MM.1S (cell line): ENCODE measurements around the gene PDGFD.

Experiments
- DNase-seq: peaks from one replicate; pipeline ENCODE4 v3.0.0-alpha.2; 2015
- H2AFZ ChIP-seq: fragments of 300-600 bp; sonication (generic); 2 replicates; pipeline ENCODE4 v1.6.0; 2016; ENCODE audit warnings: antibody characterized with exemption, low read length
- H3F3A ChIP-seq: fragments of 300-600 bp; sonication (generic); 2 replicates; pipeline ENCODE4 v1.6.1; 2016; ENCODE audit warnings: mild to moderate bottlenecking, antibody characterized with exemption, low read length, moderate library complexity, mixed read lengths; ENCODE audit not compliant: insufficient read depth
- H3K27ac ChIP-seq: fragments of 300-600 bp; sonication (generic); 2 replicates; pipeline ENCODE4 v1.5.1; 2016; ENCODE audit warnings: mild to moderate bottlenecking, low read length
- H3K27me3 ChIP-seq: fragments of 300-600 bp; sonication (generic); replicated peaks from 2 replicates; pipeline ENCODE4 v1.6.0; 2016; ENCODE audit warnings: low read length; ENCODE audit not compliant: insufficient read depth
- H3K36me3 ChIP-seq: fragments of 300-600 bp; sonication (generic); replicated peaks from 2 replicates; pipeline ENCODE4 v1.6.1; 2016; ENCODE audit warnings: mild to moderate bottlenecking, low read length, mixed read lengths; ENCODE audit not compliant: insufficient read depth
- H3K4me1 ChIP-seq: fragments of 300-600 bp; sonication (generic); 2 replicates; pipeline ENCODE4 v1.6.1; 2016; ENCODE audit warnings: low read length, mixed read lengths
- H3K4me2 ChIP-seq: fragments of 300-600 bp; sonication (generic); 2 replicates; pipeline ENCODE4 v1.6.0; 2016; ENCODE audit warnings: low read depth, low read length
- H3K4me3 ChIP-seq: fragments of 300-600 bp; sonication (generic); 2 replicates; pipeline ENCODE4 v1.5.1; 2016; ENCODE audit warnings: low read length, mixed read lengths
- H3K79me2 ChIP-seq: fragments of 300-600 bp; sonication (generic); 2 replicates; pipeline ENCODE4 v1.6.1; 2016; ENCODE audit warnings: mixed run types, low read length, mixed read lengths
- H3K9ac ChIP-seq: fragments of 300-600 bp; sonication (generic); 2 replicates; pipeline ENCODE4 v1.6.1; 2016; ENCODE audit warnings: low read length, mixed read lengths
- H3K9me2 ChIP-seq: fragments of 300-600 bp; sonication (generic); replicated peaks from 2 replicates; pipeline ENCODE4 v1.6.1; 2016; ENCODE audit warnings: mild to moderate bottlenecking, low read length, mixed read lengths; ENCODE audit not compliant: insufficient read depth
- H3K9me3 ChIP-seq: fragments of 300-600 bp; sonication (generic); replicated peaks from 2 replicates; pipeline ENCODE4 v1.6.1; 2016; ENCODE audit warnings: mild to moderate bottlenecking, low read length, mixed read lengths; ENCODE audit not compliant: insufficient read depth
- H4K20me1 ChIP-seq: fragments of 300-600 bp; sonication (generic); 2 replicates; pipeline ENCODE4 v1.6.1; 2016; ENCODE audit warnings: mild to moderate bottlenecking, low read length, moderate library complexity, mixed read lengths; ENCODE audit not compliant: insufficient read depth
- EZH2 ChIP-seq: fragments of 300-600 bp; sonication (generic); optimal IDR thresholded peaks from 2 replicates; pipeline ENCODE3; 2017; ENCODE audit warnings: low read depth, mild to moderate bottlenecking, antibody characterized with exemption, low read length, mixed read lengths
- EZH2phosphoT487 ChIP-seq: fragments of 300-600 bp; sonication (generic); IDR thresholded peaks from 2 replicates; pipeline ENCODE4 v1.6.1; 2018; ENCODE audit warnings: antibody characterized with exemption, low read length
- TF ChIP-seq, protein P1 (sequence below): fragments of 300-600 bp; sonication (generic); IDR thresholded peaks from 2 replicates; pipeline ENCODE4 v1.5.1; 2016; ENCODE audit warnings: antibody characterized with exemption, low read length, mixed read lengths

PDGFD gene

DNA sequence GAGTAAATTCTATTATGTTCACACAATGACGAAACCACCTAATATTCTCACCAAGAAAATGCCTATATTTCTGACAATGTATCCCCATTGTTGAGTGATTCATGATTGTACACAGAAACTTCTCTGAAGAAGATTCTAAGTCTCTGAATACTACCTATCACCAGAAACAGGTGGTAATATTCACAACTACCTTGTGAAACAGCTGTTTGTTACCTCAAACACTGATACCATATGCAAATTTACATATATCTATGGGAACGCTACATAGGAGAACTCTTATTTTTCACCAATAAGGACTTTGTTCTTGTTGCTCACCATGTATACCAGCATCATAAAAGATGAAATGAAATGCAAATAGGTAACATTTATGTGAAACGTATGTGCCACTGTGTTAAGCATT, 59.3 kb downstream of the PDGFD start:
- no peak overlapping the region for H3K4me2 ChIP-seq
- TF ChIP-seq EZH2phosphoT487 (no peak), EZH2 (no peak)
- TF ChIP-seq, protein P1, sequence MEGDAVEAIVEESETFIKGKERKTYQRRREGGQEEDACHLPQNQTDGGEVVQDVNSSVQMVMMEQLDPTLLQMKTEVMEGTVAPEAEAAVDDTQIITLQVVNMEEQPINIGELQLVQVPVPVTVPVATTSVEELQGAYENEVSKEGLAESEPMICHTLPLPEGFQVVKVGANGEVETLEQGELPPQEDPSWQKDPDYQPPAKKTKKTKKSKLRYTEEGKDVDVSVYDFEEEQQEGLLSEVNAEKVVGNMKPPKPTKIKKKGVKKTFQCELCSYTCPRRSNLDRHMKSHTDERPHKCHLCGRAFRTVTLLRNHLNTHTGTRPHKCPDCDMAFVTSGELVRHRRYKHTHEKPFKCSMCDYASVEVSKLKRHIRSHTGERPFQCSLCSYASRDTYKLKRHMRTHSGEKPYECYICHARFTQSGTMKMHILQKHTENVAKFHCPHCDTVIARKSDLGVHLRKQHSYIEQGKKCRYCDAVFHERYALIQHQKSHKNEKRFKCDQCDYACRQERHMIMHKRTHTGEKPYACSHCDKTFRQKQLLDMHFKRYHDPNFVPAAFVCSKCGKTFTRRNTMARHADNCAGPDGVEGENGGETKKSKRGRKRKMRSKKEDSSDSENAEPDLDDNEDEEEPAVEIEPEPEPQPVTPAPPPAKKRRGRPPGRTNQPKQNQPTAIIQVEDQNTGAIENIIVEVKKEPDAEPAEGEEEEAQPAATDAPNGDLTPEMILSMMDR, result no peak
- H3K27me3 ChIP-seq, result no peaks in the 10 kb centered on the region
- no peak overlapping the region for H3K9ac ChIP-seq
- no peak overlapping the region for H2AFZ ChIP-seq
- no peaks in the 10 kb centered on the region for H3K9me3 ChIP-seq
- H4K20me1 ChIP-seq, result no peaks in the 10 kb centered on the region
- no peaks in the 10 kb centered on the region for H3K36me3 ChIP-seq
- H3F3A ChIP-seq, result no peaks in the 10 kb centered on the region
- no peaks in the 10 kb centered on the region for H3K79me2 ChIP-seq
- no peaks in the 10 kb centered on the region for H3K4me1 ChIP-seq
- no peak overlapping the region for H3K27ac ChIP-seq
- no peak overlapping the region for H3K4me3 ChIP-seq
- no peak for DNase-seq
- no peaks in the 10 kb centered on the region for H3K9me2 ChIP-seq

GRCh38 chr11:104104201-104104600, 59.7 kb downstream of the PDGFD start:
- no peak for TF ChIP-seq EZH2
- TF ChIP-seq, protein P1, result no peak
- TF ChIP-seq EZH2phosphoT487, result no peak
- Histone ChIP-seq H3K36me3 (no peaks in the 10 kb centered on the region), H3K4me3 (no peak overlapping the region), H3K9ac (no peak overlapping the region), H4K20me1 (no peaks in the 10 kb centered on the region), H3K27me3 (no peaks in the 10 kb centered on the region), H3K9me2 (no peaks in the 10 kb centered on the region), H2AFZ (no peak overlapping the region), H3K79me2 (no peaks in the 10 kb centered on the region), H3F3A (no peaks in the 10 kb centered on the region), H3K4me2 (no peak overlapping the region), H3K27ac (no peak overlapping the region), H3K9me3 (no peaks in the 10 kb centered on the region), H3K4me1 (no peaks in the 10 kb centered on the region)
- no peak for DNase-seq

GRCh38 chr11:104098555-104098954, 65.4 kb downstream of the PDGFD start:
- Histone ChIP-seq H3K9me3 (no peaks in the 10 kb centered on the region), H3K36me3 (no peaks in the 10 kb centered on the region), H3K4me2 (no peak overlapping the region), H4K20me1 (no peaks in the 10 kb centered on the region), H3K4me1 (no peaks in the 10 kb centered on the region), H3F3A (no peaks in the 10 kb centered on the region), H3K79me2 (no peaks in the 10 kb centered on the region), H3K9ac (no peak overlapping the region), H3K9me2 (no peaks in the 10 kb centered on the region), H2AFZ (no peak overlapping the region), H3K27me3 (no peaks in the 10 kb centered on the region), H3K27ac (no peak overlapping the region), H3K4me3 (no peak overlapping the region)
- TF ChIP-seq EZH2phosphoT487 (no peak), EZH2 (no peak)
- TF ChIP-seq, protein P1, result no peak
- no peak for DNase-seq

DNA sequence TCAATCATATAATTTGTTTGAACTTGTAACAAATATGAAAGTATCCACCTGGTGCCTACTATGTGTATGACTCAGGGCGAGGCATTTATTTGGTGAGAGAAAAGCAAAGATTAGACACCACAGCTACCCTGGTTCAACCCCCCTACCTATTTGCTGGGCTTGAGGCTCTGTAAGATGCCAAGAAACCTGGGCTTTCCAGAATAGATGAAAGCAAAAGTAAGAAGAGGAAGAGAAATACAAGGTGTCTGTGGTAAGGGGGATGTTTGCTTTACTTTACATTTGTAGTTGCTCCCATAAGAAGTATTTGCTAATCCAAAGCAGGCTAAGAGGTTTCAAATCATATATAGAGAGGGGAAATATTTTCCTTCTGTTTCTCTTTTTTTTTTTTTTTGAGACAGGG, 65.8 kb downstream of the PDGFD start:
- H3K27me3 ChIP-seq, result no peaks in the 10 kb centered on the region
- no peak for DNase-seq
- H3K4me3 ChIP-seq, result no peak overlapping the region
- H3K27ac ChIP-seq, result no peak overlapping the region
- H3K4me2 ChIP-seq, result no peak overlapping the region
- H3K9ac ChIP-seq, result no peak overlapping the region
- no peaks in the 10 kb centered on the region for H3K9me3 ChIP-seq
- H3K4me1 ChIP-seq, result no peaks in the 10 kb centered on the region
- H2AFZ ChIP-seq, result no peak overlapping the region
- no peaks in the 10 kb centered on the region for H3F3A ChIP-seq
- no peaks in the 10 kb centered on the region for H3K36me3 ChIP-seq
- no peaks in the 10 kb centered on the region for H3K79me2 ChIP-seq
- H4K20me1 ChIP-seq, result no peaks in the 10 kb centered on the region
- TF ChIP-seq EZH2 (no peak), EZH2phosphoT487 (no peak)
- TF ChIP-seq, protein P1, result no peak
- H3K9me2 ChIP-seq, result no peaks in the 10 kb centered on the region
